Measurements from ENCODE around the gene RERE. TPM values are rescaled to one million over a fixed set of nuclear protein-coding genes. Genes with fewer than 3 reads are reported as not detected.
"Not testable (repeated sequence)": the region's sequence is repeated elsewhere in the genome, so short reads cannot be mapped to it uniquely, and the experiment has no call there.

RERE gene
- total RNA-seq, 1 donor from 2014 or later = 80.3 TPM

GRCh38 chr1:8625491-8625890, 191.9 kb downstream of the RERE start:
- peaks cover 25% of the 10 kb centered on the region for H3K4me1 ChIP-seq
- no peak overlapping the region for H3K4me3 ChIP-seq
- no peak overlapping the region for H3K27ac ChIP-seq
- no peaks in the 10 kb centered on the region for H3K36me3 ChIP-seq
- no peak for TF ChIP-seq POLR2A (IDR thresholded peaks at IDR 0.05)
- no peak for TF ChIP-seq POLR2AphosphoS5 (IDR thresholded peaks at IDR 0.05; ENCODE audit: insufficient read depth in 1 of 2, low read depth in 1 of 2)
- TF ChIP-seq, protein P1, sequence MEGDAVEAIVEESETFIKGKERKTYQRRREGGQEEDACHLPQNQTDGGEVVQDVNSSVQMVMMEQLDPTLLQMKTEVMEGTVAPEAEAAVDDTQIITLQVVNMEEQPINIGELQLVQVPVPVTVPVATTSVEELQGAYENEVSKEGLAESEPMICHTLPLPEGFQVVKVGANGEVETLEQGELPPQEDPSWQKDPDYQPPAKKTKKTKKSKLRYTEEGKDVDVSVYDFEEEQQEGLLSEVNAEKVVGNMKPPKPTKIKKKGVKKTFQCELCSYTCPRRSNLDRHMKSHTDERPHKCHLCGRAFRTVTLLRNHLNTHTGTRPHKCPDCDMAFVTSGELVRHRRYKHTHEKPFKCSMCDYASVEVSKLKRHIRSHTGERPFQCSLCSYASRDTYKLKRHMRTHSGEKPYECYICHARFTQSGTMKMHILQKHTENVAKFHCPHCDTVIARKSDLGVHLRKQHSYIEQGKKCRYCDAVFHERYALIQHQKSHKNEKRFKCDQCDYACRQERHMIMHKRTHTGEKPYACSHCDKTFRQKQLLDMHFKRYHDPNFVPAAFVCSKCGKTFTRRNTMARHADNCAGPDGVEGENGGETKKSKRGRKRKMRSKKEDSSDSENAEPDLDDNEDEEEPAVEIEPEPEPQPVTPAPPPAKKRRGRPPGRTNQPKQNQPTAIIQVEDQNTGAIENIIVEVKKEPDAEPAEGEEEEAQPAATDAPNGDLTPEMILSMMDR (IDR thresholded peaks at IDR 0.05) = no peak
- DNase-seq (ENCODE audit: extremely low spot score in 2 of 2) = no peak
- no peaks in the 10 kb centered on the region for H3K9me3 ChIP-seq
- intact Hi-C loops (cut with DNase I) = no loop called here
- no peaks in the 10 kb centered on the region for H3K27me3 ChIP-seq

DNA sequence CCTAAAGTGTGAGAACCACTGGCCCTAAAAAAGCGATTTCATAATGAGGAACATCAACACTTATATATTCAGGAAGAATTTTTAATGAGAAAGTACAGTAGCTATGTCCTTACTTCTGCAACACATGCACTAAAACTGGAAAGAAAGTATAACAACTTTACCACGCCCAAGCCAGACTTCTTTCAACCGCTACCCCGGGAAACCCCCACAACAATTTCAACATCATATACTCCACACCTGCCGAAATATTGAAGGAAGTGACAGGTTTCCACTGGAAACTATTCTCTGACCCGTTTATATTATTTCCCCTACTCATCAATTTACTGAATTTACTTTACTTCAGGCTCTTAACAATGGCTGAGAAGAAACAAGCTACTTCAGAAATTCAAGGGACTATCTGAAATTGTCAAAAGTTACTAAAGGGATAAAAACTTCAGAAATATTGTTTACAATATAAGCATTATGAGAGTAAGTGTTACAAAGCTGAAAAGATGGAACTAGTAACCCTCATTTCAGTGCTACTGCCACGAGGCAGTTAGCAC, 193.7 kb downstream of the RERE start:
- H3K27ac ChIP-seq; H3K4me3 ChIP-seq; H3K27me3 ChIP-seq; H3K36me3 ChIP-seq; H3K9me3 ChIP-seq; DNase-seq (ENCODE audit: extremely low spot score in 2 of 2); intact Hi-C loops (cut with DNase I): not testable (repeated sequence)
- H3K4me1 ChIP-seq = peaks cover 15% of the 10 kb centered on the region

DNA sequence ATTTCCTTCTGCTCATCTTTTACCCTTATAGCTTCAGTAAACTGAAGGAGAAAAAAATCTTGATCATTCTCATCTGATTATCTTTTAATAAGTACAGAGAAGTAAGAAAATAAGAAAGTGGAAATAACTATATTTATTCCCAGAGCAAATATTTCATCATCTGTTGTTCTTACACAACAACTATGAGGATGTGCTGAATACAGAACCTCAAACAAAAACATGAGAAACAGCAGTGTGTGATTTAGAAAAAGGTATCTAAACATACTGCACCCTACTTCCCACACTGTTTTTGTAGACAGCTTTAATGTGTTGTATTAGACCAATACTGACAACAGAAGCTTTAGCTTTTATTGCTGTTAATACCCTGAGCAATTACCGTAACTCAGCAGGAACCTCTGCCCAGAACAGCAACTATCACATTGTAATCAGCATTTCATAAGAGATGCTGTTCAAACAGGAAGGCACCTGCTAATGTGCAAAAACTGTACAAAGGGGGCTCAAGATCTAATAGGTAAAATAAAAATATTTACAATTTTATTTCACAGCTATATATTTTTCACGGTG, 195.6 kb downstream of the RERE start:
- H3K27ac ChIP-seq; H3K27me3 ChIP-seq; intact Hi-C loops (cut with DNase I); H3K36me3 ChIP-seq; H3K4me3 ChIP-seq; H3K9me3 ChIP-seq; H3K4me1 ChIP-seq; DNase-seq (ENCODE audit: extremely low spot score in 2 of 2): not testable (repeated sequence)

GRCh38 chr1:8621034-8621582, 196.3 kb downstream of the RERE start:
- H3K9me3 ChIP-seq; H3K36me3 ChIP-seq; H3K27ac ChIP-seq; DNase-seq (ENCODE audit: extremely low spot score in 2 of 2); H3K4me1 ChIP-seq; H3K4me3 ChIP-seq; intact Hi-C loops (cut with DNase I); H3K27me3 ChIP-seq: not testable (repeated sequence)

DNA sequence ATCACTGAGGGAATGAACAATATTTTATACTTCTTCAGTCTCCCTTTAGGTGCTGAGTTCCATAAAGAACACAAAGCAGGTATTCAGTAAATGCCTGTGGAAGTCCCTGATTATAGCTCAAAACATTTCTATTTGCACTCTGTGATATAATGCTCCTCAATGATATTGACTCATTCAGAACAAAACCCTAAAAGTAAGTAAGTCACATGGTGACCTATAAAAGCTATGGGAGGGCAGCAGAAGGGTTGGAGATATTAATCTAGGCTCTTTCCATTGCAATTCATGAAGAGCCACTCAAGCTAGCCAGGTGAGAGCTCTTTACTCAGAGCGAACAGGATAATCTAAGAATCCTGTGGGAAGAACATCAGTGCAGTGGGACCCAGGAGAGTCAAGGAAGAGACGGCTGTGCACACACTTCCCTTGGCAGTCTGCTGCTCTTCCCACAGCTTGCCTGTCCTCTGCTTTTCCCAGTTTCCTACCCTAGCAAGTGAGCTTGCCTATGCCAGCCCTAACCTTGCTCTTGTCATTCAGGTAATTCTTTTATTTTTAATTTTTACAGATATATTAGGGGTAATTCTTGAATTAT, 197.4 kb downstream of the RERE start:
- H3K9me3 ChIP-seq; H3K27me3 ChIP-seq; H3K36me3 ChIP-seq; H3K27ac ChIP-seq; DNase-seq (ENCODE audit: extremely low spot score in 2 of 2); H3K4me3 ChIP-seq; intact Hi-C loops (cut with DNase I); H3K4me1 ChIP-seq: not testable (repeated sequence)

DNA sequence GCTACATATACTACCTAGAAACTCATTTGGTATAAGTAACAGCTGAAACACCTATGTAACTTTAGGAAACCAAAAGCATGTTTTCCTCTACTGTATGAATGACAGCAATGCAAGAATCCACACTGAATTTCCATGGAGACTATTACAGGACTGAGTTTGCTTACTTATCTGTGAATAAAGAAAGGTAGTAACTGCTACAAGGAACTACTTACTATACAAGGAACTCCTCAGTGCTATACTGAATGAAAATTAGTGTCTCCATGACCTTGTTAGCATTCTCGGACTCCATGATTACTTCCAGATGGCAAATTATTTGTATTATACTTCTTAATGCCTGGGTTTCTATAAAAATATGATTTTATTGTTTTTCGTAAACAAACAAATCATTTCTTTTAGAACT, 198.0 kb downstream of the RERE start:
- H3K27me3 ChIP-seq; intact Hi-C loops (cut with DNase I); H3K4me3 ChIP-seq; H3K27ac ChIP-seq; H3K4me1 ChIP-seq; DNase-seq (ENCODE audit: extremely low spot score in 2 of 2); H3K9me3 ChIP-seq; H3K36me3 ChIP-seq: not testable (repeated sequence)

- H3K9me3 ChIP-seq; H3K27me3 ChIP-seq; H3K27ac ChIP-seq; H3K4me3 ChIP-seq; H3K36me3 ChIP-seq; H3K4me1 ChIP-seq; DNase-seq (ENCODE audit: extremely low spot score in 2 of 2); intact Hi-C loops (cut with DNase I): not testable (repeated sequence)
Observed at GRCh38 chr1:8616791-8617190, 200.6 kb downstream of the RERE start.

- intact Hi-C loops (cut with DNase I); H3K36me3 ChIP-seq: not testable (repeated sequence)
Observed at GRCh38 chr1:8611634-8612515, 205.6 kb downstream of the RERE start.

More at GRCh38 chr1:8611634-8612515, 205.6 kb downstream of the RERE start:
- not testable (repeated sequence) for H3K27ac ChIP-seq; H3K4me1 ChIP-seq; H3K27me3 ChIP-seq; DNase-seq (ENCODE audit: extremely low spot score in 2 of 2); H3K9me3 ChIP-seq; H3K4me3 ChIP-seq
